HFFc6 (cell line): ENCODE data around the gene KIAA2012. TPM values are rescaled to one million over a fixed set of nuclear protein-coding genes. Genes with fewer than 3 reads are reported as not detected.

Experiments used
- DNase-seq: peaks from one replicate; pipeline ENCODE4 v3.0.0-alpha.2; 2018
- H3K27ac Mint-ChIP-seq: 2 replicates; pipeline ENCODE4 v1.8.0; 2020; ENCODE audit warnings: mild to moderate bottlenecking, mixed read lengths
- H3K27me3 Mint-ChIP-seq: 2 replicates; pipeline ENCODE4 v1.8.0; 2021; ENCODE audit warnings: mild to moderate bottlenecking, moderate library complexity, mixed read lengths; ENCODE audit not compliant: insufficient read depth
- H3K36me3 Mint-ChIP-seq: 2 replicates; pipeline ENCODE4 v1.8.0; 2021; ENCODE audit warnings: low read depth, mixed read lengths
- H3K4me1 Mint-ChIP-seq: 2 replicates; pipeline ENCODE4 v1.8.0; 2020; ENCODE audit warnings: low read depth, mixed read lengths
- H3K4me3 Mint-ChIP-seq: 2 replicates; pipeline ENCODE4 v1.8.0; 2020; ENCODE audit warnings: mild to moderate bottlenecking, moderate library complexity, mixed read lengths
- H3K9me3 Mint-ChIP-seq: 2 replicates; pipeline ENCODE4 v1.8.0; 2020; ENCODE audit warnings: mild to moderate bottlenecking, mixed read lengths
- total RNA-seq, 6 experiments: library from RNA; stranded (reverse); fragmentation: NEBNext Ultra II Directional; extraction: Animal tissue kit (Norgen Biotek cat#: 25700); gene quantifications; 2 replicates in 1 of 6; 3 replicates in 5 of 6; pipeline ENCODE4 v1.2.3, GENCODE V29; 2021
- TF ChIP-seq, protein P1 (sequence below): fragments of 200-600 bp; sonication (generic); IDR thresholded peaks from 2 replicates; pipeline ENCODE4 v1.5.0; 2021; ENCODE audit warnings: antibody characterized with exemption, mild to moderate bottlenecking

Gene KIAA2012
- total RNA-seq, 6 experiments from 2014 or later: 0.09 to 0.40 (median 0.26) TPM

DNA sequence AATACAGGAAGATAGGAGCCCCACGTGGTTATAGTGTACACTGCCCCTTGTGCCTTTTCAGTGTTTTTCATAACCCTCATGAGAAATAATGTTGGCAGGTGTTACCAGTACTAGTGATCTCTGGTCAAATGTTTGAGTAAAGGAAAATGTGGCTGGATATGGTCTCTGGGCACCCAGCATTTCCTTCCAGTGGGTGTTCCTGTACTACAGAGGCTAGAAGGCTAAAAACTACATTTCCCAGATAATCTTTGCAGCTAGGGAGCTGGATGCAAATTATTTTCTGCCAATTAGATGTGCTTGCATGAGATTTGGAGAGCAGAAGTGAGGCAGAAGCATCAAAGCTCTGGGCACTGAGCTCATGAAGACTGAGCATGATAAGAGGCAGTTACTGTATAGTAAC, 45.1 kb downstream of the KIAA2012 start:
- H3K4me1 Mint-ChIP-seq: peaks cover 55% of the 10 kb centered on the region
- no peak for DNase-seq
- H3K27me3 Mint-ChIP-seq: peaks cover 6% of the 10 kb centered on the region
- H3K9me3 Mint-ChIP-seq: peaks cover 5% of the 10 kb centered on the region; the same call in 1 of the 2 replicates
- no peak overlapping the region for H3K27ac Mint-ChIP-seq
- TF ChIP-seq, protein P1, sequence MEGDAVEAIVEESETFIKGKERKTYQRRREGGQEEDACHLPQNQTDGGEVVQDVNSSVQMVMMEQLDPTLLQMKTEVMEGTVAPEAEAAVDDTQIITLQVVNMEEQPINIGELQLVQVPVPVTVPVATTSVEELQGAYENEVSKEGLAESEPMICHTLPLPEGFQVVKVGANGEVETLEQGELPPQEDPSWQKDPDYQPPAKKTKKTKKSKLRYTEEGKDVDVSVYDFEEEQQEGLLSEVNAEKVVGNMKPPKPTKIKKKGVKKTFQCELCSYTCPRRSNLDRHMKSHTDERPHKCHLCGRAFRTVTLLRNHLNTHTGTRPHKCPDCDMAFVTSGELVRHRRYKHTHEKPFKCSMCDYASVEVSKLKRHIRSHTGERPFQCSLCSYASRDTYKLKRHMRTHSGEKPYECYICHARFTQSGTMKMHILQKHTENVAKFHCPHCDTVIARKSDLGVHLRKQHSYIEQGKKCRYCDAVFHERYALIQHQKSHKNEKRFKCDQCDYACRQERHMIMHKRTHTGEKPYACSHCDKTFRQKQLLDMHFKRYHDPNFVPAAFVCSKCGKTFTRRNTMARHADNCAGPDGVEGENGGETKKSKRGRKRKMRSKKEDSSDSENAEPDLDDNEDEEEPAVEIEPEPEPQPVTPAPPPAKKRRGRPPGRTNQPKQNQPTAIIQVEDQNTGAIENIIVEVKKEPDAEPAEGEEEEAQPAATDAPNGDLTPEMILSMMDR: no peak
- peaks cover 9% of the 10 kb centered on the region; the same call in 1 of the 2 replicates for H3K36me3 Mint-ChIP-seq
- no peak overlapping the region for H3K4me3 Mint-ChIP-seq

DNA sequence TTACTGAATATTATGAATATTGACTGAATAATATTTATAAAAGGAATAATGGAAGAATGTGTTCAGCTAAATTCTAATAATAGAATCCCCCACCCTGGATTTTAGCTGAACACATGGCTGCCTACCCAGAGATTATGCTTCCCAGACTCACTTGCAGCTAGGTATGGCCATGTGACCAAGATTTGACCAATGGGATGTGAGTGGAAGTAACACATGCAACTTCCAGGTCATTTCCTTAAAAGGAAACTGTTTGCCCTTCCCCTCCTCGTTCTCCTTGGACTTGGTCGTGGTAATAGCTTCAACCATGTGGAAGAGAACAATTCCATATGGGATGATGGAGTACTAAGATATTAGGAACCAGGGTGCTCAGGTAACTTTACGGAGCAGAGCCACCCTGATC, 47.8 kb downstream of the KIAA2012 start:
- DNase-seq: no peak
- Mint-ChIP-seq H3K9me3 (peaks cover 5% of the 10 kb centered on the region; the same call in 1 of the 2 replicates), H3K27ac (no peak overlapping the region), H3K4me3 (no peak overlapping the region), H3K4me1 (peaks cover 39% of the 10 kb centered on the region), H3K36me3 (peaks cover 9% of the 10 kb centered on the region; the same call in 1 of the 2 replicates), H3K27me3 (peaks cover 6% of the 10 kb centered on the region)
- TF ChIP-seq, protein P1: no peak

DNA sequence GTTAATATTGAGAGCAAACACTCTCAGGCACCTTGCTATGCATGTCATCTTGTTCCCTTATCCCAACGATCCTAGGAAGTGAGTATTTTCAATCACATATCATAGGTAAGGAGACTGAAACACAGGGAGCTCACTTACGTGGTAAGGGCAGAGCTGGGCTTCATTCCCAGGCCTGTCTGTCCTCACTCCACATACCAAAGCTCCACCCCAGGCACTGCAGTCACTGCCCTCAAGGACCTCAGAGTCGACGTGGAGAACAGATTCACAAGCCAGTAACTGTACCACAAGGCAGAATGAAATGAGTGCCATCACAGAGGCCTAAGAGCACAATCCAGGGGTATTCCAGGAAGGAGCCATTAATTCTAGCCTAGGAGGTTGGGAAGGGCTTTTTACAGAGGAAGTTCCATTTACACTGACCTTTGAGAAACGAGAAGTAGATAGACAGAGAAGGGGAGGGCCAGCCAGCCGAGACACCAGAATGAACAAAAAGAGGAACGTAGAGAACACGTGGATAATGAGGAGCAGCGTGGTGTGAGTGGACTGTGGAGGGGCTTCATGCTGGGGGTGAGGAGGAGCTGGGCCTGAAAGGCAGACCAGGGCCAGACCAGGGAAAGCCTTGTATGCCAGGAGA, 48.6 kb downstream of the KIAA2012 start:
- Mint-ChIP-seq H3K9me3 (peaks cover 5% of the 10 kb centered on the region; the same call in 1 of the 2 replicates), H3K36me3 (peaks cover 9% of the 10 kb centered on the region; the same call in 1 of the 2 replicates), H3K4me3 (no peak overlapping the region), H3K4me1 (peaks cover 30% of the 10 kb centered on the region), H3K27me3 (peaks cover 6% of the 10 kb centered on the region), H3K27ac (no peak overlapping the region)
- TF ChIP-seq, protein P1: no peak
- no peak for DNase-seq

DNA sequence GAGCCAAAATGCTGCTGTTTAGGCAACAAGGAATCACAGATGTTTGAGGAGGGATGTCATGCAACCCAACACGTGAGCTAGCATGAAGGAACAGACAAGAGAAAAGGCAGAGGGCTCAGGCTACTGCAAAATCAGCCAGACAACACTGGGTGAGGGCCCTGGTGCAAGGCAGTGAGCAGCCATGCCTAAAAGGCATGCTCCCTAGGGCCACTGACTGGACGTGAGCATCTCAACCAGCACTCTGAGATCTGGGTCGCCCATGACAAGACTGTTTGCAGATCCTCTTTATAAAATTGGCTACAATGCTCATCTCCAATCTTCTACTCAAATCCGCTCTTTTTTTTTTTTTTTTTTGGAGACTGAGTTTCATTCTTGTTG, 49.1 kb downstream of the KIAA2012 start:
- Mint-ChIP-seq H3K36me3 (peaks cover 9% of the 10 kb centered on the region; the same call in 1 of the 2 replicates), H3K4me3 (no peak overlapping the region), H3K4me1 (peaks cover 27% of the 10 kb centered on the region), H3K27ac (no peak overlapping the region), H3K9me3 (peaks cover 5% of the 10 kb centered on the region; the same call in 1 of the 2 replicates), H3K27me3 (peaks cover 6% of the 10 kb centered on the region)
- DNase-seq: no peak
- TF ChIP-seq, protein P1: no peak

DNA sequence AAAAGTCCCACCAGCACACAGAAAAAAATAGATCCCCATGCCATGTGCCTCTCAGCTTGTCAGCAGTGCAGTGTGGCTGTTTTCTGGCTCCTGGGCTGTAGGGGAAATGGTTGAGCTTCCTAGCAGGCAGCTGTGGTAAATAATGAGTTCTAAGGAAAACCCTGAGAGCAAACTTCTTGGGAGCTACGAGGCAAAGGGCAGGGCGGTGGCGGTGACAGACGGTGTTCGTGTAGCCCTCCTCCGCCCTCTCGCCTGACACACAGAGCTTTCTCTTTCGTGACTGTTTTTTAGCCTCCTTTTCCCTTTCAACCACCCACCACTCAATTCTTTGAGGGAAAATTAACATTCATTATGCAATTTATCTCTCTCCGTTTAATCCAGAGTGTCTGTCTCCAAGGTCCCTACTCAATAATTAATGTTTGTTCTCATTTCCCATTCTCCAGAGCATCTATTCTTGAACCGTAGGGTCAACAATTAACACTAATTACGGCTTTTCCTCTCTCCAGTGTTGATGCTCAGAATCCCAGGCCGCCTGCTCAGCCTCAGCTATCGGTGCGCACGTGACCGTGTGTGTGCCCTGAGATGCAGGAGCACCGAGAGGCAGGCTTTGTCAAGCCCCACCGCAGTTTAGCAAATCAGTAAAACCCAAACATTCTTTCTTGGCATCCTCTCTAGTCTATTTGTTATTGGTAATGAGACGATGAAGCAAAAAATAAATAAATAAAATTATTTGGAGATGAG, 50.1 kb downstream of the KIAA2012 start:
- peaks cover 6% of the 10 kb centered on the region for H3K27me3 Mint-ChIP-seq
- DNase-seq: no peak
- H3K4me3 Mint-ChIP-seq: no peak overlapping the region
- H3K4me1 Mint-ChIP-seq: peaks cover 31% of the 10 kb centered on the region
- H3K9me3 Mint-ChIP-seq: peaks cover 5% of the 10 kb centered on the region; the same call in 1 of the 2 replicates
- H3K27ac Mint-ChIP-seq: no peak overlapping the region; the same call in 1 of the 2 replicates
- peaks cover 9% of the 10 kb centered on the region; the same call in 1 of the 2 replicates for H3K36me3 Mint-ChIP-seq
- TF ChIP-seq, protein P1: no peak
